ENCODE data around the gene SLC1A1.

SLC1A1 gene

GRCh38 chr9:4489919-4490704, at the start of gene SLC1A1:
TSS of gene SLC1A1 (plus strand) at chr9:4490468. CDS start at chr9:4490680, 212 bp downstream.
- FAIRE-seq = no peak

GRCh38 chr9:4442806-4443205, 47.5 kb upstream of the SLC1A1 start:
- no peak for DNase-seq (ENCODE audit: low spot score)
- no peak for FAIRE-seq

More at GRCh38 chr9:4489919-4490704, at the start of gene SLC1A1:
- peak; percentile 43 for DNase-seq (ENCODE audit: low spot score)

DNA sequence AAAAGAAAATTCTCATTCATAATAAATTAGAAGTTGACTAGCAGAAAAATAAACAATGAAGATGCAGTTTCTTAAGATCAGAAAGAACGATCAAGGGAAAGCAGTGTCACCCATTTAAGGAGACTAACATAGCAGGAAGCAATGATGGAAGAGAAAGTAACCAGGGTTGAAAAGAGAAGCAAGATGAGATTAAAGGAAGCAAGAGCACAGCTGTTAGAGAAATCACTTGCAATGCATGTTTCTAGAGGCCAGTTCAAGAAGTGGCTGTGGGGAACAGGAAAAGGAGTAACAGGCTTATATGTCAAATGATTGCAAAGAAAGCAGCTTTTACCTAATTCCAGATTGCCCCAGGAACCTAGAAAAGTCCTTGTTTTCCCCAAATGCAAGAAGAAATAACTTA, 46.8 kb upstream of the SLC1A1 start:
- DNase-seq (ENCODE audit: low spot score) (no peak), FAIRE-seq (no peak)

DNA sequence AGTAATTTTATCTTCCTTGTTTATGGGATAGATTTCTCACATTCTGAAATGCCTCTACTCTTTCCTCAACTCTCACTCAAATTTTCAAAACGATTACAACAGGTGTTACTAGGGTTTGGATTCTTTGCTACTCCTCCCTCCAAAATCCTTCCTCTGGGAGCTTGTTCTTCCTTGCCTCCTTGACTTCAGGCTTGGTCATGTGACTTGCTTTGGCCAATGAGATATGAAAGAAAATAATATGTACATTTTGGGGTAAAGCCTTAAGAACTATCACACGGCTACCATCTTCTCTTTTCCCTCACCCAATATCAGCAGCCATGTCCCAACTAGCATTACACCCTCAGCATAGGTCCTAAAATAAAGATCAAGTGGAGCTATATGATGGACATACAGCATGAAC, 28.8 kb upstream of the SLC1A1 start:
- no peak for DNase-seq (ENCODE audit: low spot score)
- FAIRE-seq = no peak

- no peak for FAIRE-seq
Observed at GRCh38 chr9:4463824-4464223, 26.4 kb upstream of the SLC1A1 start.

GRCh38 chr9:4464911-4465513, 25.3 kb upstream of the SLC1A1 start:
- no peak for DNase-seq (ENCODE audit: low spot score)
- no peak for FAIRE-seq

More at GRCh38 chr9:4463824-4464223, 26.4 kb upstream of the SLC1A1 start:
- no peak for DNase-seq (ENCODE audit: low spot score)

- DNase-seq (ENCODE audit: low spot score) (no peak), FAIRE-seq (no peak)
Observed at GRCh38 chr9:4465910-4466309, 24.4 kb upstream of the SLC1A1 start.

DNA sequence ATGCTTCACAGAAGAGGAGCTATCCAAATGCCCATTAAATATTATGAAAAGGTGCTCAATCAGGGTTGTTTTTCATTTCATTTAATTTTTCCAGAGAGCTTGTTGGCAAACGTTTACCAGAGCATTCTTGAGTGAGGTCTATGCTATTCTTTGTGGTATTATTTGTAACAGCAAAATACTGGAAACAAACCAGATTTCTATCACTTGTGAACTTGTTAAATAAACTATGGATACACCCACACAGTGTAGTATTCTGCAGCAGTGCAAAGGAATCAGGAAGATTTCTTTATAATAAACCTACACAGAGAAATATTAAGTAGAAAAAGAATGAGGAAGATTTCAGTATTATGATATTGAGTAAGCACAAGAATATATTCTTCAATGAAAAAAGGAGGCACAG, 15.0 kb upstream of the SLC1A1 start:
- DNase-seq (ENCODE audit: low spot score) (no peak), FAIRE-seq (no peak)

DNA sequence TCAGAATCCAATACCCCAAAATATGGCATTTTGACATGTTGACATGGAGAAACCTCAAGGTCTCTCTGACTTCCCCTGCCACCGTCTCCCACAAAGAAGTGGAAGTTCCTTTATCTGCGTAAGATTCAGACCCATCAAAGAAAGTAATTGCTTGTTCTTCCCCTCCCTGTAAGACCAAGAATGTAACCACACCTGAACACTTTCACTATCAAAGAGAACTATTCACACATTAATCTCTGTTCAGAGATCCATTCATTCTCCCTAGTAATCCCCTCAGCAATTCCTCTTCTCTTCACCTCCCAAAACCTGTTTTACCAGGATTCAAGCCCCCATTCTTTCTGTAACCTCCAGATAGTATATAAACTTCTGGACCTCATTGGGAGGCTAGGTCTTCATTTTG, 4.1 kb upstream of the SLC1A1 start:
- no peak for FAIRE-seq
- DNase-seq (ENCODE audit: low spot score) = no peak

GRCh38 chr9:4489562-4489918, 728 bp upstream of the SLC1A1 start:
- DNase-seq (ENCODE audit: low spot score) (no peak), FAIRE-seq (no peak)

DNA sequence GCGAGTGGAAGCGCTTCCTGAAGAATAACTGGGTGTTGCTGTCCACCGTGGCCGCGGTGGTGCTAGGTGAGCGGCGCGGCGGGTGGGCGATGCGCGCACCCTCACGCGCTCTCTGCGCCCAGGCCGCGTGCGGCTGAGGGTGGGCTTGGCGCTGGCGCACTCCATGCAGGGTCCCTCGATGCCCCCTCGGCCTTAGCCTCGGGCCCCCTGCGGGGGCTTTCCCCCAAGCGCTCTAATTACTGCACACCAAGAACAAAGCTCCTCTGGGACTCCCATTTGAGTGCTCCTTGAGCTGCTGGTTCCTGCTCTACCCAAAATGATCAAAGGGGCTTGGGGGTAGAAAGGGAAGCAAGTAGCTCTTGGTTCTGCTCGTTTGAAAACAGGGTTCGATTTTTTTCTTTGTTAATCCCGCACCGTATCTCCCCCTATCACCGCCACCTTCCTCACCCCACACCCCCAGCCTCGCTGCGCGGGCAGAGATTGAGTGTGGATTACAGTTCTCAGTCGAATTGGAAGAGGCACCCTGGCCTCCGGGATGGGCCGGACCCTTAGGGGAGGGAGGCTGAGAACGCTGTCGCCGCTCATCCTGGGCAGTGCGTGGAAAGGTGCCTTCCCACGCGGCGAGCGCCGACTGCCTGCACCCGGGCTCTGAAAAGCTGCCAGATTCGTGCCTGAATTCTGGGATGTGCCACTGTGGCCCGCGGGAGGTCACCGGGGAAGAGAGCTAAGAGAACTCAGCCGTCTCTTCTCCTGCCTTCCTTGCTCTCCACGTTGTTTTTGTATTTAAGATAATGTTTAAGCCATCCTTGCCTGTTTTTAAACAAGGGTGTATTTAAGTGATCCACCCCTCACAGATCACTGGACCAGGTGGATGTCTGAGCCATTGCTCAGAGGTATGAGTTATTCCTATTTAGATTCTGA, 697 bp downstream of the SLC1A1 start:
- DNase-seq (ENCODE audit: low spot score) (no peak), FAIRE-seq (no peak)

GRCh38 chr9:4491626-4491975, 1.3 kb downstream of the SLC1A1 start:
- FAIRE-seq (no peak), DNase-seq (ENCODE audit: low spot score) (no peak)

DNA sequence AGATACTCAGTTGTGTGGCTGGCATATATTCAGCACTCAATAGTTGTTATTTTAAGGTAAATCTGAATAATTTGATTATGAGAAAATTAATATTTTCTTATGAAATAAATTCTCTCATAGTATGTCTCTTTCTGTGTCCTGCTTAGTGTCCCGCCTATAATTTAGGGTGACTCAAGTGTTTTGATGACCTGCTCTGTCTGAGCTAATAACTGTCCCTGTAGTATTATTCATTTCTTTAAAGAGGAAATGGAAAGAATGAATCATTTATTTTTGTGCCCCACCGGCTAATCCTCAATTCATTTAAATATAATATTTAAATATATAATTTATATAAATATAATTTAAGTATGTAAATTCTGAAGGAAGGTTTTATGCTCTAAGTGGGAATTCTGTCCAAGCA, 4.1 kb downstream of the SLC1A1 start:
- DNase-seq (ENCODE audit: low spot score) = no peak
- FAIRE-seq = no peak

DNA sequence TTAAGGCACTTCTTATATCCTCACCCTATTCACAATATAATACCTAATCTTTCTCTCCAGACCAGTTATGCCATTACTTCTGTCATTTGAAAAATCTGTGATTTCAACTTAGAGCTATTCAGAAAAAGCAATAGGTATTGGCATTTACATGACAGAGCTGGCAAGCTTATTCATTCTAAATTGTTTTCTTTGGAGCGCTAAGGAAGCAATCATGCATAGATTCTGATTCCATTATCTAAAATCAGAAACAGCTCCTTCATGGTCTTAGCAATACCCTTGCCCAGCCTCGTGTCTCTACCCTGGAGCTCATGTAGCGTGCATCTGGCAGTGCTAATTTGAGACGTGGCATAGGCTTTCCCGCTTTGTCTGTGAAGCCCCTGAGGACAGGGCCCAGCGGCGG, 4.5 kb downstream of the SLC1A1 start:
- no peak for DNase-seq (ENCODE audit: low spot score)
- no peak for FAIRE-seq

GRCh38 chr9:4495537-4495936, 5.3 kb downstream of the SLC1A1 start:
- DNase-seq (ENCODE audit: low spot score) (no peak), FAIRE-seq (no peak)

DNA sequence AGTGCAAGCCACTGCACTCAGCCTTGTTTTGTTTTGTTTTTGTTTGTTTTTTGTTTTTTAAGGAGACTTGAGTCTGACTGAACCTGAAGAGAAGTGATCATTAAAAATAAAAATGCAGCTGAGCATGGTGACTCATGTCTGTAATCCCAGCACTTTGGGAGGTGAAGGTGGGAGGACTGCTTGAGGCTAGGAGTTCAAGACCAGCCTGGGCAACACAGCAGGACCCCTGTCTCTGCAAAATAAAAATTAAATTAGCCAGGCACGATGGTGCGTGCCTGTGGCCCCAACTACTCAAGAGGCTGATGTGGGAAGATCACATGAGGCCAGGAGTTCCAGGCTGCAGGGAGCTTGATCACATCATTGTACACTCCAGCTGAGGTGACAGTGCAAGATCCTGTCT, 6.2 kb downstream of the SLC1A1 start:
- no peak for FAIRE-seq

GRCh38 chr9:4497395-4497794, 7.1 kb downstream of the SLC1A1 start:
- FAIRE-seq = no peak

More for the DNA sequence above, 6.2 kb downstream of the SLC1A1 start:
- DNase-seq (ENCODE audit: low spot score) = no peak

GRCh38 chr9:4497855-4498254, 7.6 kb downstream of the SLC1A1 start:
- DNase-seq (ENCODE audit: low spot score) (peak; percentile 13), FAIRE-seq (no peak)

More at GRCh38 chr9:4497395-4497794, 7.1 kb downstream of the SLC1A1 start:
- no peak for DNase-seq (ENCODE audit: low spot score)

- DNase-seq (ENCODE audit: low spot score) (no peak), FAIRE-seq (no peak)
Observed at GRCh38 chr9:4499917-4500316, 9.6 kb downstream of the SLC1A1 start.

DNA sequence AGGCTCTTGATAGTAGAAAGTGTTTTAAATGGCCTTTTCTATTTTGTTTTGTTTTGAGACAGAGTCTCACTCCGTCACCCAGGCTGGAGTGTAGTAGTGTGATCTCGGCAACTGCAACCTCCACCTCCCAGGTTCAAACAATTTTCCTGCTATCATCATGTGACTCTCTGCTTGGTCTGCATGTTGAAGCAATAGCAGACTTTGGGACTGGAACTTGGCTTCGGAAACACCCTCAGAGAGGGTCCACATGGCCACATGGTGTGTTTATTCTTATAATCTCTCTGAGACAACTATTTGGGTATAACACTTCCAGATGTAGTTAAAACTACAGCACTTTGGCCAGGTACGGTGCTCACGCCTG, 10.9 kb downstream of the SLC1A1 start:
- FAIRE-seq = no peak
- no peak for DNase-seq (ENCODE audit: low spot score)

DNA sequence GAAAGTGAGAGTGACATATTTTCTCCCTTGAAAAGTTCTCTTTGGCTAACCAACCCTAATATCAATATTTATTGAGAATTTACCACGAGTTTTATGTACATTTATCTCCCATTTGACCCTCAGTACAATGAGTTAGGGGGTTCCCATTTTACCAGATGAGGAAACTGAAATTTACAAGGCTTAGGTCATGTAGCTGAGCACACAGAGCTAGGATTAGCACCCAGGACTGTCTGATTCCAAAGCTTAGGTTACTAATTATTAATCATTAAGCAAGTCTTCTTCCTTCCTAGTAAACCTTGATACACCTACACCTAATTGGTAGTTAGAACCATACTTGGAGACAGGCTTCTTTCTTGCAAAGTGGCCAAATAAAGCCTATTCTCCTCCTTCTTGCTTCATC, 12.2 kb downstream of the SLC1A1 start:
- FAIRE-seq (no peak), DNase-seq (ENCODE audit: low spot score) (no peak)

- DNase-seq (ENCODE audit: low spot score) (no peak), FAIRE-seq (no peak)
Observed at GRCh38 chr9:4503103-4503502, 12.8 kb downstream of the SLC1A1 start.
